Stimulated activated CD4-positive, alpha-beta T cell treated with anti-CD3 and anti-CD28 coated beads, TNF-alpha, amount 100 ng/mL, for 4 hours (primary cell): ENCODE data around the gene NBAS.

ENCODE experiments used
- DNase-seq, 3 experiments: peaks; one replicate each; pipeline ENCODE4 v3.0.0-alpha.2; 2020; ENCODE audit warnings: low read depth in 3 of 3

Gene NBAS

GRCh38 chr2:15170070-15170775, 390.9 kb downstream of the NBAS start:
- no peak for DNase-seq

DNA sequence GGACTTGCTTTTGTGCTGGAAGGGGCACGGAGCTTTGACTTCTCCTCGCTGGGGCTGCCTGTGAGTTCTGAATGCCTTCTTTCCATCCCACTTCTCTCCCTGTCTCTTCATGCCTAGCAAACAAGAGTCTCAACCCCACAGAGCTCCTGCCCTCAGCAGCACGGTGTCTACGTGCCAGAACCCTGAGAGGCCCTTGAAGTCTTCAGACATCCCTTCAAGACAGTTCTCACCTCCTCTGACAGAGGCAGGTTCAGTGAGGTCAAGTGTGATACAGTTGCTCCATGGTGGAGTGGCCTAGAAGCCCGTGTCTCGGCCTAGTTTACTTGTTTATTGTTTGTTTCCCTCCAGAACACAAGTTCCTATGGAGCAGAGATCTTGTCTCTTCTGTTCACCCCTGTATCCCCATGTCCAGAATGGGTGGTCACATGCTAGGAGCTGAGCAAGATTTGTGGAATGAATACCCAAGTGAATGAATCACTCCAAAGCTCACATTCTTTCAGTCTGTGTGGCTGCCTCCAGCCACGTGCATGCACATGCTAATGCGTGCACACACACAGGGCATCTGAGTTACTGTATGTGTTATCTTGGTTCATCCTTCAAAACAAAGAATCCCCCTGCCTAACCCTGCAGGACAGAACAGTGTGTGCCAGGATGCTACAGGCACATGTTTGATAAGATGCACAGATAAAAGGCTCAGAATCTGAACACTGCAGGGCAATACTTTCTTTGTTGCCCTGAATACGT, 391.6 kb downstream of the NBAS start:
- no peak for DNase-seq

- no peak for DNase-seq
These were observed 393.0 kb downstream of the NBAS start for GRCh38 chr2:15168116-15168515.

DNA sequence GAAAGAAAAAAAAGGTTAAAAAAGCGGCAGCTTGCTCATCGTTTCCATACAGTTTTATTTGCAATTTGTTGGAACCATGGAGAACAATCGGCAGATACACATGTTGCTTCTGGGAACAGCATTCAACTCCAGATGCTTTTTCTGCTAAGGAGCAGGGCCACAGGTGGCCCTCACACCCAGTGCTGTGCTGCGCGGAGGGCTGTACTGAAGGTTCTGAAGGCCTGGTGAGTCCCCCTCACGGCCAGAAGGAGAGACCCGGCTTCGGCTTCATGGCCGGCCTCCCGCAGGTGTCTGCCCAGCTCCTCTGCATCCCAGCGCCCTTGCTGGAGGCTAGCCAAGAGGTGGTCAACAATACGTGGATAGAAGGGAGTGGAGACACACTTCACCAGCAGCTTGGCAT, 394.3 kb downstream of the NBAS start:
- DNase-seq = no peak

DNA sequence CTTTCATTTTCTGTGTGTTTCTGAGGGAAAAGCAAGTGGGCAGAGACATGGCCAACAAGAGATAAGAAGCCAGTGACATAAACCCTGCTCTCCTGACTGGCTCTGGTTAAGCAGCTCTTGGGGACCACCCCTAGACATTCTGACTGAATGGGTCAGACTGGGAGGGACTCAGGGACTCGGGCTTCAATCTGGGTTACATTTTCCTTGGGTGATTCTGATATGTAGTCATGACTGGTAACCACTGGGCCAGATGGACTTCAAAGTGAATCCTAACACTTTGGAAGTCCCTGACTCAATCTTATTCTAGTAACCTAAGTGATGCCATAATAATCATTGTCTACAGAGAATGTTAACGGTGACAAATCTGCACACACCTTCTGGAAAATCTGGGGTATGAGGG, 397.8 kb downstream of the NBAS start:
- no peak for DNase-seq

DNA sequence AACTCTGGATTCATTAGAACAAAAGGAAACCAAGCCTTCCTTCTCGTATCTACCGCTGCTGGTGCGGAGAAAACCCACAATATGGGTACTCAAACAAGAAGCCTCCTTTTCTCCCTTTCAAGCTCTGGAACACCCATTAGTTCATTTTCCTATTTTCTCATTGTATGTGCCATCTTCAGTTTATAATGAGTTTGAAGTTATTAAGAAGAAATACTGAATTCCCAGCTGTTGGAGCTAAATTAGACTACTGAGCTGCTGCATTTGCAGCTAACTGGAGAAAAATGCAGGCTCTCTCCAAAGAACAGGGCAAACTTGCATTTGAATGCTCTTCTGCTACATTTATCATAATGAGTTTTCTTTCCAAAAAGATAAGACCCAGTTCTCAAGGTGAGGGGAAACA, 398.5 kb downstream of the NBAS start:
- no peak for DNase-seq

DNA sequence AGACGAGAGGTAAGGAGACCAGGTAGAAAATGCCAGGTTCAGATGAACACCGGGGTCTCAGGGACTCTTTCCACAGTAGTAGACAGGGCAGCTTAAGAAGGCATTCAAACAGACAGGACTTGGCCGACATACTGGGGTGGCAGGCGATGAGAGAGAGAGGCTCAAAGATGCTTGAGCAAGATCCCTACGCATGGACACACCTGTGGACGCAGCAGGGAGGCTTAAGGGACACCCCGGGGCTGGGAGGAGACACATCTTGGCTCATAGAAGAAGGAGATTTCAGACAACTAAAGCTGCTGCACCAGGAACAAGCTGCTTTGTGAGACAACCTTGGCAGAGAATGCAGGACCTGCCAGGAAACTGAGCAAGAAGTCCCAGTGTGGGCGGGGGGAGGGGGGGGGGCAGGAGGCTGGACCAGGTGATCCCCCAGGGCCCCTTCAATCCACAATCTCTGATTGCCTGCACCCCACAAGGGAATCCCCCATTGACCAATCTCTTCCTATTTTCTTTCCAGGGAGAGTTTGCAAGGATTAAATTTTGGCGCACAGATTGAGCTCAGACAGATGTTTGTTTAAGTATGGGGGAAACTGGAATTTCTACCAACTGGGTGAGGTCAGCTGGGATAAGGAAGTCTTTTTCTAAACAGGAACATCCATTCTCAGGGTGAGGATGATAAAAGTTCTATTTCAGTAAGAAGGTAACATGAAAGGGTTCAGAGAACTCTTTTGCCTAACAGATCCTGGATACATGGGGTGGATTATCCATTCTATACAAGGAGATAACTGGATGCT, 400.7 kb downstream of the NBAS start:
- no peak for DNase-seq

DNA sequence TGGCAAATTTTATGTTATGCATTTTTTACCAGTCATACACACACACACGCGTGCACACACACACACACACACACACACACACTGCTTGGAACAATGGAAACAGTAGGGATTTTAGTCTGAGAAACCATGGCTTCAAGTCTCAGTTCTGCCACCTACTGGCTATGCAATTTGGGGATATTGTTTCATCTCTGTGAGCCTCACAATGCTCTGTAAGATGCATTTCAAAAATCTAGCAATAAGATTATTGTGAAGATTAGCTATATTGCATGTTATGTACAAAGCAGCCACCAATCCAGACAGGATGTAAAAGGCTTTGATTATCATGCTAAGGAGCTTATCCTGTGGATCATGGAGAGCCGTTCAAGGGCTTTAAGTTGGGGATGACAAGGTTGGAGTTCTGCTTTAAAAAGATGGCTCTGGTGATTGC, 401.4 kb downstream of the NBAS start:
- no peak for DNase-seq

DNA sequence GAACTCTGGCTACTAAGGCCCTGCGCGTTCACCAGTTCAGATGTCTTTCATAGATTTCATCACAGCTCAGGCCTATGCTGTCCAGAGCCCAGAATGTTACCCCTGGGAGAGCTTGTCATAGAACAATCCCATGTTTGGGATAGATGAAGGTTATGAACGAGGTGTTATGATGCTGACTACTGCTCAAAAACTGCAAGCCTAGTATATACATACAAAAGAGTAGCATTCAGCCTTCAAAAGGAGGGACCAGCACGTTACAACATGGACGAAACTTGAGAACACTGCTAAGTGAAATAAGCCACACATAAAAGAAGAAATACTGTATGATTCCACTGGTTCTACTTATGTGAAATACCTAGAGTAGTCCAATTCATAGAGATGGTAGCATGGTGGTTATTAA, 401.9 kb downstream of the NBAS start:
- DNase-seq = no peak

- DNase-seq = no peak
These were observed 402.6 kb downstream of the NBAS start for GRCh38 chr2:15158532-15158931.

DNA sequence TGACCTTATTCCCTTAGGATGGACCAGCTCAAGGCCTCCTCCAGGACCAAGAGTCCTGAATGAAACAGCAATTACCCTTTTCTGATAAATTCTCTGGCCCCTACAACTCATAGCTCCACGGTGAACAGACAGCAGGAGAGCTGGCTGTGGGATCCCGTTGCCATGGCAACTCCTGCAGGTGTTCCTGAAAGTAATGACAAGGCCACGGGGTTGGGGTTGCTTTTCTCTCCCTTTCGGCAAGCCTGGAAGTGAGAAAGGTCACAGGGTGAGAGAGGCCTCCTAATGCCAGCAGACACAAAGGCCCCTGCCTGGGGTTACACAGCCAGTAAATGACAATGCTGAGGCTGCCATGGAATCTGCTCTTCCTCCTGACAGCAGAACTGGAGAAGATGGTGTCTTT, 403.0 kb downstream of the NBAS start:
- DNase-seq = no peak

DNA sequence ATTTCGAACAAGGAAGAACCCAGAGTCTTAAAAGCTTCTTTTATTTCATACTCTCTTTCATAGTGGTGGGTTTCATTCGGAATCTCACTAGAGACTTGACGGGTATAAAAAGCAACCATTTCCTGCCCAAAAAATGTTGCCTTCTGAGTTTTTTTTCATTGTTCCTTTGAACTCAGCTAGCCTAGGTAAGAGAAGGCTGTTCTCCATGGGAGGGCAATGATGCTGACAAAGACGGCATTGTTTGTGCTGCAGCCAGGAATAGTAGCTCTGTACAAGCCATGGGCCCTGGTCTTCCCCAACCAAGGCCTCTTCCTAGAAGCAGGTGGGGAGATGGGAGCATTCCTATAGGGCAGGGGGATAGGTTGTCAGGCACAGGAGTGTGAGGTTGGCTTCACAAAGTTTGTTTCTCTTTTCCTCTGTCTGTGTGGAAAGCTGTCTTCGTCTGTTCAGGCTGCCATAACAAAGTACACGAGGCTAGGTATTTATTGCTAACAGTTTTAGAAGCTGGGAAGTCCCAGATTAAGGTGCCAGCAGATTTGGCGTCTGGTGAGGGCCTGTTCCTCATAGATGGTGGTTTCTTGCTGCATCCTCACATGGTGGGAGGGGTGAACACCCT, 405.1 kb downstream of the NBAS start:
- no peak for DNase-seq

GRCh38 chr2:15154297-15154696, 406.8 kb downstream of the NBAS start:
- no peak for DNase-seq

GRCh38 chr2:15152382-15152781, 408.8 kb downstream of the NBAS start:
- DNase-seq = no peak

DNA sequence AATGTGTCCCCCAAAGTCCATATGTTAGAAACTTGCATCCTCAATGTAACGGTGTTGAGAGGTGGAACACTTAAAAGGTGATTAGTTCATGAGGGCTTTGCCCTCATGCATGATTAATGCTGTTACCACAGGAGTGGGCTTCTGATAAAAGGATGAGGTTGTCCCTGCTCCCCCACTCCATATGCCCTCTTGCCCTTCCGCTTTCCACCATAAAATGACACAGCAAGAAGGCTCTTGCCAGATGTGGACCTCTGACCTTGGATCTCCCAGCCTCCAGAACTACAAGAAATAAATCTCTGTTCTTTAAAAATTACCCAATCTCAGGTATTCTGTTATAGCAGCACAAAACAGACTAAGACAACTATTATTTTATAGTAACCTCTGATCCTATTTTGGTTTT, 412.1 kb downstream of the NBAS start:
- no peak for DNase-seq

DNA sequence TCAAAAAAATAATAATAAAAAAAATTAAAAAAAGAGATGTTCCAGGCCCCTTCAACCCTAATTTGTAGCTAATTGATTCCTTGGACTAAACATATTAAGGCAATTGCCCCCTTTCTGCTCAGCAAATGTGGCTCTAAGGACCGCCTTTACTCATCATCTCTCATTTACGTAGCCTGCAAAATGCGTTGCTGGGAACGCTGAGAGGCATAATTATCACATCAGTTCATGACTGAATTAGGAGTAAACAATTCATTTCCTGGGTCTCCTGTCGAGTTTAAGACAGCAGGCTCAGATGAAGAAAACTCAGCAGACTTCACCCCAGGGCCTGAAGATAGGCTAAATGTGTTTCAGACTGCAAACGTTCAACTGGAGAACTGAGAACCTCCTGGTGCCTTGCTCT, 413.5 kb downstream of the NBAS start:
- DNase-seq = no peak

- no peak for DNase-seq
These were observed 414.2 kb downstream of the NBAS start for GRCh38 chr2:15146960-15147359.

- no peak for DNase-seq
These were observed 415.2 kb downstream of the NBAS start for GRCh38 chr2:15145919-15146318.

- DNase-seq = no peak
These were observed 415.9 kb downstream of the NBAS start for GRCh38 chr2:15145046-15145817.

- DNase-seq = peak; percentile 41 to 58 (median 42)
These were observed 419.0 kb downstream of the NBAS start for GRCh38 chr2:15142069-15142689.

DNA sequence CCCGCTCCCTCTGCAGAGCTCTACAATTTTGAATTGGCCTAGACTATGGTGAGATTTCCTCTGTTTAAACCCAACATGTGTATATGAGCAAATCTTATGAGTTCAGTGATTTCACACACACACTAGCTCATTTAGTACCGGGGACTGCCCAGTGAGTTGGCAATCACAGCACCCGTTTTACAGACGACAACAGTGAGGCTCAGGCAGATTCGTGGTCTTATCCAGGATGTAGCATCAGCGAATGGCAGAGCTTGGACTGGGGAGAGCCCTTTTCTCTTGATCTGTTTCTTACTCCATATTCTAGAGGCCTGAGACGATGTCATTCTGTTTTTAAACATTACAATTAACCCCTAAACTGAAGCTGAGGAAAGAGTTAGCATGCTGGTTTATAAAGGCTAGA, 419.9 kb downstream of the NBAS start:
- no peak for DNase-seq
